A673 (cell line): ENCODE measurements around the gene DNTT. TPM values are rescaled to one million over a fixed set of nuclear protein-coding genes. Genes with fewer than 3 reads are reported as not detected.

Source experiments
- BruUV-seq: library from RNA; stranded (reverse); fragments of 400-500 nt; replicated peaks from 2 replicates; lab custom pipeline; 2021; lab: Mats Ljungman, UMichigan
- CTCF ChIA-PET: fragments of 300-600 bp; sonication (Branson Sonifier 250); formaldehyde crosslinking; loops from one replicate; lab custom pipeline; 2022; ENCODE audit warnings: antibody characterized with exemption; lab: Charles Lee
- POLR2A ChIA-PET: fragments of 300-600 bp; sonication (Branson Sonifier 250); formaldehyde crosslinking; loops from one replicate; lab custom pipeline; 2022; ENCODE audit warnings: antibody characterized with exemption; ENCODE audit not compliant: low non-redundant PET; lab: Charles Lee
- DNase-seq: peaks from one replicate; pipeline ENCODE4 v3.0.0-alpha.2; 2015; ENCODE audit warnings: low spot score
- H3K27ac ChIP-seq: fragments of 200-600 bp; sonication (generic); 2 replicates; pipeline ENCODE4 v1.5.1; 2016; ENCODE audit warnings: mixed run types, low read depth, mild to moderate bottlenecking, mixed read lengths, antibody characterized with exemption, low read length; ENCODE audit not compliant: poor library complexity, severe bottlenecking
- H3K27me3 ChIP-seq: fragments of 200-600 bp; sonication (generic); replicated peaks from 2 replicates; pipeline ENCODE4 v1.6.1; 2017; ENCODE audit warnings: mixed run types, low read depth, mild to moderate bottlenecking, mixed read lengths, antibody characterized with exemption, low read length; ENCODE audit not compliant: insufficient read depth, poor library complexity
- H3K36me3 ChIP-seq: fragments of 200-600 bp; sonication (generic); 2 replicates; pipeline ENCODE4 v1.6.1; 2016; ENCODE audit warnings: mixed run types, mild to moderate bottlenecking, mixed read lengths, antibody characterized with exemption, low read length; ENCODE audit not compliant: insufficient read depth, poor library complexity, severe bottlenecking
- H3K4me1 ChIP-seq: fragments of 200-600 bp; sonication (generic); 2 replicates; pipeline ENCODE4 v1.6.1; 2017; ENCODE audit warnings: mixed run types, mild to moderate bottlenecking, mixed read lengths, antibody characterized with exemption, low read length; ENCODE audit not compliant: insufficient read depth, poor library complexity, severe bottlenecking
- H3K4me3 ChIP-seq: fragments of 200-600 bp; sonication (generic); 2 replicates; pipeline ENCODE4 v1.5.1; 2016; ENCODE audit warnings: low read depth, mixed run types, mild to moderate bottlenecking, mixed read lengths, low read length; ENCODE audit not compliant: poor library complexity, severe bottlenecking
- H3K9me3 ChIP-seq: fragments of 200-600 bp; sonication (generic); 2 replicates; pipeline ENCODE4 v1.6.1; 2016; ENCODE audit warnings: mixed run types, low read depth, mild to moderate bottlenecking, mixed read lengths, antibody characterized with exemption, low read length; ENCODE audit not compliant: poor library complexity, severe bottlenecking
- CTCF ChIP-seq: fragments of 300-800, 200-600 bp; sonication (generic); conservative IDR thresholded peaks from 2 replicates; pipeline ENCODE4 v1.5.1; 2017; ENCODE audit warnings: low read depth, mild to moderate bottlenecking, antibody characterized with exemption, low read length, moderate library complexity, mixed read lengths
- EZH2 ChIP-seq: fragments of 200-600 bp; sonication (generic); IDR thresholded peaks from 2 replicates; pipeline ENCODE4 v1.6.1; 2017; ENCODE audit warnings: borderline replicate concordance, low read depth, mild to moderate bottlenecking, mixed read lengths, antibody characterized with exemption, low read length; ENCODE audit not compliant: poor library complexity, severe bottlenecking
- intact Hi-C: fragments of 100-400 bp; cut with micrococcal nuclease; formaldehyde crosslinking; loops from one replicate; pipeline ENCODE4 v1.10.0; 2022; ENCODE audit not compliant: unreplicated experiment
- total RNA-seq: library from RNA; stranded (reverse); gene quantifications from 2 replicates; pipeline ENCODE4 v1.2.3, GENCODE V29; 2021

Gene DNTT
- total RNA-seq, 1 experiment from 2014 or later, result not detected

DNA sequence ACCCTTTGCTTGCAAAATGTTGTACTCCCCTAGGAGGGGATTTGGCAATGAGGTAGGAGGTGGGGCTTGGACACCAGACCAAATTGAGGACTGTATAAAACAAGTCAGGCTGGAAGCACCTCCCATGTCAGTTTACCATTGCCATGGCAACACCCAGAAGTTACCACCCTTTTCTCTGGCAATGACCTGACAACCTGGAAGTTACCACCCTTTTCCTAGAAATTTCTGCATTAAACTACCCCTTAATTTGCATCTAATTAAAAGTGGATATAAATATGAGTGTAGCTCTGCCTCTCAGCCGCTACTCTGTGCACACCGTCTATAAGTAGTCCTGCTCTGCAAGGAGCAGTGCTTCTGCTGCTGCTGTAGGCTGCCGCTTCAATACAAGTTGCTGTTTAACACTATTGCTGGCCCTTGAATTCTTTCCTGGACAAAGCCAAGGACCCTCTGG, 25.0 kb upstream of the DNTT start:
- no peak for TF ChIP-seq CTCF
- TF ChIP-seq EZH2, result no peak
- BruUV-seq, result no TSS peak
- Histone ChIP-seq H3K27me3 (no peaks in the 10 kb centered on the region), H3K4me1 (no peaks in the 10 kb centered on the region), H3K9me3 (no peaks in the 10 kb centered on the region), H3K36me3 (no peaks in the 10 kb centered on the region), H3K27ac (no peak overlapping the region), H3K4me3 (no peak overlapping the region)
- POLR2A ChIA-PET, result no interaction called here
- intact Hi-C loops, result no loop called here
- no peak for DNase-seq
- CTCF ChIA-PET, result no interaction called here

- intact Hi-C loops, result no loop called here
- H3K4me3 ChIP-seq, result no peak overlapping the region
- H3K9me3 ChIP-seq, result no peaks in the 10 kb centered on the region
- no TSS peak for BruUV-seq
- POLR2A ChIA-PET, result no interaction called here
- CTCF ChIA-PET, result no interaction called here
- no peak overlapping the region for H3K27ac ChIP-seq
- no peak for DNase-seq
- H3K4me1 ChIP-seq, result no peaks in the 10 kb centered on the region
- no peaks in the 10 kb centered on the region for H3K36me3 ChIP-seq
- TF ChIP-seq EZH2 (no peak), CTCF (no peak)
- H3K27me3 ChIP-seq, result no peaks in the 10 kb centered on the region
Measured at GRCh38 chr10:96280859-96281258, 23.4 kb upstream of the DNTT start.

DNA sequence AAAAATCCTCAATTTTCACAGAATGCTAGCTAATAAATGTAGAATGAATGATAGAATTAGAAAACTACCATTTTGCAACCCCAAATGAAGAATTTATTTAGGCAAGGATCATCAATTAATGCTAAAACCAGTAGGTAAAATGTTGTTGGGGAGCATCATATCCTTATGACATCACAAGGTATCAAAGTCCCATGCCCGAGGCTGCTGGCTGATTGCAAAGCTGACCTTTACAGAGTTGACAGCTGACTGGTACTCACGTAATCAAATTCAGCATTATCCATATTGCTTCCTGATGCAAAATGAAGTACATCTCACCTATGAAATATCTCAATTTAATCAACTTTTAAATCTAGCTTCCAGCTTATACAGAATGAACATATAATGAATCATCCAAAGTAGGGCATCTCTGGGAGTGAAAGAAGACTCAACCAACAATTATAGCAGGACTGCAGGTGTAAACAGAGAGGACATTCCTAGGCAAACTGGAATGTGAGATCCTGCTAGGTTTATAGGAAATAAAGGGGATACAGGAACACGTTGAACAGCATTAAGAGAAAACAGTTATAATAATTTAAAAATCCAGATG, 22.7 kb upstream of the DNTT start:
- no peaks in the 10 kb centered on the region for H3K27me3 ChIP-seq
- intact Hi-C loops, result no loop called here
- H3K36me3 ChIP-seq, result no peaks in the 10 kb centered on the region
- no peaks in the 10 kb centered on the region for H3K9me3 ChIP-seq
- H3K27ac ChIP-seq, result no peak overlapping the region
- DNase-seq, result no peak
- H3K4me3 ChIP-seq, result no peak overlapping the region
- no peaks in the 10 kb centered on the region for H3K4me1 ChIP-seq
- BruUV-seq, result no TSS peak
- ChIA-PET POLR2A (no interaction called here), CTCF (no interaction called here)
- TF ChIP-seq EZH2 (no peak), CTCF (no peak)
